HL-60 (cell line): ENCODE data around the gene PLBD2.

ENCODE experiments used
- DNase-seq, 2 experiments: peaks; one replicate each; pipeline ENCODE4 v3.0.0-alpha.2; 2010 to 2020; ENCODE audit warnings: low read depth in 1 of 2, low spot score in 1 of 2
- H3K27ac ChIP-seq: fragments of 250-450 bp; sonication (Bioruptor Pico); replicated peaks from 2 replicates; pipeline ENCODE4 v1.5.1; 2020; ENCODE audit warnings: mild to moderate bottlenecking, moderate library complexity
- H3K27me3 ChIP-seq: fragments of 250-450 bp; sonication (Bioruptor Pico); 2 replicates; pipeline ENCODE4 v1.5.1; 2021; ENCODE audit warnings: mild to moderate bottlenecking, moderate library complexity; ENCODE audit not compliant: insufficient read depth, poor library complexity, severe bottlenecking
- H3K4me3 ChIP-seq: replicated peaks from 2 replicates; pipeline ENCODE4 v1.5.1; 2011; ENCODE audit warnings: mild to moderate bottlenecking, control low read depth, low read length; ENCODE audit not compliant: insufficient read depth
- CTCF ChIP-seq: IDR thresholded peaks from one replicate; pipeline ENCODE4 v1.5.1; 2011; ENCODE audit warnings: low read length, control low read depth, inconsistent platforms; ENCODE audit not compliant: insufficient read depth
- GABPA ChIP-seq: IDR thresholded peaks from 2 replicates; pipeline ENCODE4 v1.6.1; 2012; ENCODE audit warnings: low read depth
- POLR2AphosphoS5 ChIP-seq: IDR thresholded peaks from 2 replicates; pipeline ENCODE4 v1.6.1; 2012; ENCODE audit warnings: low read depth
- REST ChIP-seq: IDR thresholded peaks from 2 replicates; pipeline ENCODE4 v1.6.1; 2012; ENCODE audit warnings: low read depth; ENCODE audit not compliant: insufficient replicate concordance
- SPI1 ChIP-seq: IDR thresholded peaks from 2 replicates; pipeline ENCODE4 v1.6.1; 2012; ENCODE audit warnings: low read depth, mild to moderate bottlenecking, borderline replicate concordance

The PLBD2 gene

DNA sequence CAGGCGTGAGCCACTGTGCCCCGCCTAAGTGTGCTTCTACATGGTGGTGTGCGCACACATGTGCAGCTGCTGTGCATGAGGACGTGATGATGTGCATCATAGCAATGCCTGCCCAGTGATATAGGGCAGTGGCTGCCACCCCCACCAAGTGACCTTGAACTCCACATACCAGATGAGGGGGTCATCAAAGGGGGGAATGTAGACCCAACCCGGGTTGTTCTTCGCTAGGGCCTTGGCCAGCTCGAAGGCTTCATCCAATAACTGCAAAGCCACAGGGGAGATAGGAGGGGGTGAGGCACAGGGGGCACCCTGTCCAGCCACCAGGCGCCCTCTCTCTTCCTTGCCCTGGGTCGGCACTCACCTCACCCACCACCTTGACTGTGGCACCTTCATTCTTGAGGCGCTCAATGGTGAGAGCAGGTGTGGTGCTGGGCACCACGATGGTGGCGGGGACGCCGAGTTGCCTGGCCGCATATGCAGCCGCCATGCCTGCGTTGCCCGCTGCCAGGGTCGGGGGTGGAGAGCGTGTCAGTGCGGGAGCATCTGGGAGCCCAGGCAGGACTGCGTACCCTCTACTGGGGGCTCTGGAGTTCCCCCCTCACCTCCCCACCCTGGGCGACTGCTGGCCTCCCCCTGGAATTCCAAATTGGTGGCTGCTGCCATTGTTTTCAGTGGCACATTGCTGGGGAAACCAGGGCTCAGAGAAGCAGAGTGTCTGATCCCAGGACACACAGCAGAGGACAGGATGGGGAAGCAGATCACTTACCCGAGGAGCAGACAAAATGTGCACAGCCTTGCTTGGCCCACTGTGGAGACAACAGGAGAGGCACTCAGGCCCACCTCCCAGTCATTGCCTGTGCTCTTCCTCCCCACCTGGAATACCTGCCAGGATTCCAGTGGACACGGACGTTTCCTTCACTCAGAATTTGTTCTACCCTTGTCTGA, 40.2 kb downstream of the PLBD2 start:
- H3K4me3 ChIP-seq = no peak overlapping the region
- no peak for DNase-seq
- H3K27ac ChIP-seq = no peak overlapping the region
- TF ChIP-seq POLR2AphosphoS5 = no peak
- no peak for TF ChIP-seq GABPA
- TF ChIP-seq REST = no peak
- TF ChIP-seq SPI1 = no peak
- TF ChIP-seq CTCF = no peak
- no peaks in the 10 kb centered on the region for H3K27me3 ChIP-seq

- Histone ChIP-seq H3K27me3 (no peaks in the 10 kb centered on the region), H3K4me3 (no peak overlapping the region), H3K27ac (no peak overlapping the region)
- no peak for TF ChIP-seq GABPA
- no peak for TF ChIP-seq REST
- no peak for TF ChIP-seq POLR2AphosphoS5
- TF ChIP-seq CTCF = no peak
- TF ChIP-seq SPI1 = no peak
- DNase-seq = no peak
These were observed 41.1 kb downstream of the PLBD2 start for GRCh38 chr12:113399490-113399889.

DNA sequence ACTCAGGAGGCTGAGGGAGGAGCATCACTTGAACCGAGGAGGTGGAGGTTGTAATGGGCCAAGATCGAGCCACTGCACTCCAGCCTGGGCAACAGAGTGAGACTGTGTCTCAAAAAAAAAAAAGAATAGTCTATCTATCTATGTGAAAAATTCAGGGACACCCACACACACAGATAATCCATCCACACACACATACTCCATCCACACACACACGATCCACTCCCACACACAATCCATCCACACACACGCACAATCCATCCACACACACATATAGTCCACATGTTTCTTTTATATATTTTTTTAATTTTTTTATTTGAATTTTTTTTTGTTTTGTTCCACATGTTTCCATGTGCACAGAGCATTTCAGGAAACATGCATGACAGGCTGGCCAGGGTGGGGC, 42.0 kb downstream of the PLBD2 start:
- no peak for DNase-seq
- Histone ChIP-seq H3K27ac (no peak overlapping the region), H3K4me3 (no peak overlapping the region), H3K27me3 (no peaks in the 10 kb centered on the region)
- TF ChIP-seq SPI1 (no peak), CTCF (no peak), POLR2AphosphoS5 (no peak), GABPA (no peak), REST (no peak)
